Measurements from ENCODE around the gene AJAP1. TPM values are rescaled to one million over a fixed set of nuclear protein-coding genes. Genes with fewer than 3 reads are reported as not detected.

The AJAP1 gene
- total and polyA plus RNA-seq, 2 donors (not counting 1 experiment from before 2014, with no cell fraction given), result not detected

DNA sequence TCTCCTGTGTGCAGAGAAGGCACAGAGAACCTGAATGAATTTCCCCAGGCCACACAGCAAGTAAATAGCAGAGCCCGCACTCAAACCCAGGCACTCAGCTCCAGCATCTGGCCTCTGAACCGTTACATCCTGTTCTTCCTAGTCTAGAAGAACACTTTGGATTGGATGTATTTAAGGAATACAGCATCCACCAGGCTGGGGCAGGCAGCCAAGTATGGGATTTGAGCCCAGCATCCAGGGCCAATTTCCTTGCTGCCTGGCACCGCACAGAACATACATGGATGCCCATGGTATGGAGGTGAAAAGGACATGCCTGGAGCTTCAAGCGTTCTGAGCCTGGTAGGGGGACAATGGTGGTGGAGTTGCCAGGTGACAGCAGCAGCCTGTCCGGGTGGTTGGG is 9.7 kb downstream of the AJAP1 start:
- WGBS (ENCODE audit: insufficient coverage), result 90% methylated on average over 3 of the region's 5 CpGs
- Mint-ChIP-seq H3K4me1 (no peaks in the 10 kb centered on the region), H3K27me3 (peaks cover 34% of the 10 kb centered on the region), H3K4me3 (no peak overlapping the region), H3K27ac (no peak overlapping the region), H3K9me3 (ENCODE audit: insufficient read depth) (no peaks in the 10 kb centered on the region)
- H3K36me3 ChIP-seq (replicated peaks in 1 of 2; ENCODE audit: control extremely low read depth in 1 of 2, control insufficient read depth in 1 of 2, extremely low read depth in 1 of 2, insufficient read depth in 2 of 2, low read length in 1 of 2), result no peaks in the 10 kb centered on the region
- no peak overlapping the region for H3K4me3 ChIP-seq (ENCODE audit: control extremely low read depth in 1 of 5, extremely low read depth in 1 of 5, insufficient read depth in 1 of 5, low read depth in 2 of 5, low read length in 4 of 5)
- ChIA-PET CTCF (no interaction called here), POLR2A (no interaction called here)
- H3K9ac ChIP-seq (ENCODE audit: low read length), result no peak overlapping the region
- H3K79me2 ChIP-seq (ENCODE audit: control insufficient read depth, insufficient read depth, low read length), result no peaks in the 10 kb centered on the region
- peaks cover 0 to 5% (median 0%) of the 10 kb centered on the region in 4 experiments for H3K27me3 ChIP-seq (replicated peaks in 1 of 4; ENCODE audit: control extremely low read depth in 1 of 4, control insufficient read depth in 3 of 4, insufficient read depth in 4 of 4, low read length in 3 of 4)
- DNase-seq (no peak), ATAC-seq (ENCODE audit: low read depth) (no peak)
- no peaks in the 10 kb centered on the region for H4K20me1 ChIP-seq (ENCODE audit: control insufficient read depth, insufficient read depth, low read length, poor library complexity, severe bottlenecking)
- peaks cover 0 to 9% (median 0%) of the 10 kb centered on the region in 3 donors for H3K9me3 ChIP-seq (ENCODE audit: control extremely low read depth in 1 of 3, control insufficient read depth in 2 of 3, insufficient read depth in 1 of 3, low read length in 2 of 3)
- intact Hi-C loops (cut with micrococcal nuclease), result no loop called here
- H3K27ac ChIP-seq (ENCODE audit: low read length in 2 of 2), result no peak overlapping the region
- TF ChIP-seq EZH2 (IDR thresholded peaks at IDR 0.05; ENCODE audit: borderline replicate concordance, insufficient read depth, low read depth, low read length, poor library complexity, severe bottlenecking) (no peak), CTCF (IDR thresholded peaks at IDR 0.05) (no peak)
- H3K4me2 ChIP-seq (replicated peaks; ENCODE audit: low read depth, low read length, poor library complexity, severe bottlenecking), result no peak overlapping the region
- H3K4me1 ChIP-seq (ENCODE audit: control insufficient read depth in 2 of 2, insufficient read depth in 2 of 2, low read length in 2 of 2), result no peaks in the 10 kb centered on the region
- no peak overlapping the region for H2AFZ ChIP-seq (ENCODE audit: insufficient read depth, low read depth, low read length, poor library complexity, severe bottlenecking)

DNA sequence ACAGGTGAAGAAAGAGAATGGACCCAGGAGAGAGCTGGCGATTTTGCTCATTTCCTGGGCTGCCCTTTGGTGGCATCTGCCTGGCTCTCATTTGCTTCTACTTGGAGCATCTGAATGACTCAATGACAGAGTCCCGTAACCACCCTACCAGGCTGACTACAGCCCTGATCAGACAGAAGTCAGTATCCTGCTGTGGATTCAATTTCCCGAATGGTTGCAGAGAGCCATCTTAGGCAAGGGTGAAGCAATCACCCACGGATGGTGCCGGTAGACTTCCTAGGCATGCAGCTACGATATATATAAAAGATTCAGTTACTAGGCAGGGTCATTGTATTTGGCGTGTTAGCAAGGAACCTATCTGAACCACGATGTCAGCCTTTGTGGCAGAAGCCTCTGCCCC is 10.2 kb downstream of the AJAP1 start:
- H3K4me3 ChIP-seq (ENCODE audit: control extremely low read depth in 1 of 5, extremely low read depth in 1 of 5, insufficient read depth in 1 of 5, low read depth in 2 of 5, low read length in 4 of 5), result no peak overlapping the region
- no peak for ATAC-seq (ENCODE audit: low read depth)
- no peaks in the 10 kb centered on the region for H4K20me1 ChIP-seq (ENCODE audit: control insufficient read depth, insufficient read depth, low read length, poor library complexity, severe bottlenecking)
- Mint-ChIP-seq H3K9me3 (ENCODE audit: insufficient read depth) (no peaks in the 10 kb centered on the region), H3K27ac (no peak overlapping the region), H3K27me3 (peaks cover 28% of the 10 kb centered on the region), H3K4me1 (no peaks in the 10 kb centered on the region), H3K4me3 (no peak overlapping the region)
- H3K9me3 ChIP-seq (ENCODE audit: control extremely low read depth in 1 of 3, control insufficient read depth in 2 of 3, insufficient read depth in 1 of 3, low read length in 2 of 3), result peaks cover 0 to 9% (median 0%) of the 10 kb centered on the region in 3 donors
- DNase-seq, result no peak
- H3K9ac ChIP-seq (ENCODE audit: low read length), result no peak overlapping the region
- no peaks in the 10 kb centered on the region for H3K79me2 ChIP-seq (ENCODE audit: control insufficient read depth, insufficient read depth, low read length)
- no peak overlapping the region for H3K27ac ChIP-seq (ENCODE audit: low read length in 2 of 2)
- POLR2A ChIA-PET, result no interaction called here
- H2AFZ ChIP-seq (ENCODE audit: insufficient read depth, low read depth, low read length, poor library complexity, severe bottlenecking), result no peak overlapping the region
- CTCF ChIA-PET, result no interaction called here
- no peaks in the 10 kb centered on the region for H3K36me3 ChIP-seq (replicated peaks in 1 of 2; ENCODE audit: control extremely low read depth in 1 of 2, control insufficient read depth in 1 of 2, extremely low read depth in 1 of 2, insufficient read depth in 2 of 2, low read length in 1 of 2)
- H3K4me1 ChIP-seq (ENCODE audit: control insufficient read depth in 2 of 2, insufficient read depth in 2 of 2, low read length in 2 of 2), result no peaks in the 10 kb centered on the region
- TF ChIP-seq EZH2 (IDR thresholded peaks at IDR 0.05; ENCODE audit: borderline replicate concordance, insufficient read depth, low read depth, low read length, poor library complexity, severe bottlenecking), result no peak
- no peak for TF ChIP-seq CTCF (IDR thresholded peaks at IDR 0.05)
- intact Hi-C loops (cut with micrococcal nuclease), result no loop called here
- H3K27me3 ChIP-seq (replicated peaks in 1 of 4; ENCODE audit: control extremely low read depth in 1 of 4, control insufficient read depth in 3 of 4, insufficient read depth in 4 of 4, low read length in 3 of 4), result peaks cover 0 to 4% (median 0%) of the 10 kb centered on the region in 4 experiments
- H3K4me2 ChIP-seq (replicated peaks; ENCODE audit: low read depth, low read length, poor library complexity, severe bottlenecking), result no peak overlapping the region
- 88% methylated on average over 8 of the region's 8 CpGs for WGBS (ENCODE audit: insufficient coverage)

All from B cell (primary cell).